Measurements from ENCODE around the gene ICA1.

DNA sequence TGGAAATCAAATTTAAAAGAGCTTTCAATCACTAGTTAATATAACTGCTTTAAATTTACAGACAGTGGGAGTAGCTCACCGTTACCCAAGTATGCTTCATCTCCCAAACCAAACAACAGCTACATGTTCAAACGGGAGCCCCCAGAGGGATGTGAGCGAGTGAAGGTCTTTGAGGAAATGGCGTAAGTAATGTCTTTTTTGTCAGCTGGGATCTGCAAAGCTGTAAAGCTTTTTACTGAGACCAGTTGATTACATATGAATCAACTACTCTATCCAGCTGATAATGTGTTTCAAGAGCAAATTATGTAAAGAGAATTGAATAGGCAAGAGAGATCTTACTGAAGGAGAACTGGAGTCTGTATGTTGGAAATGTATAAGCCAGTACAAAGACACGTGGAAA, 177.1 kb downstream of the ICA1 start:
- TF ChIP-seq, protein P1, sequence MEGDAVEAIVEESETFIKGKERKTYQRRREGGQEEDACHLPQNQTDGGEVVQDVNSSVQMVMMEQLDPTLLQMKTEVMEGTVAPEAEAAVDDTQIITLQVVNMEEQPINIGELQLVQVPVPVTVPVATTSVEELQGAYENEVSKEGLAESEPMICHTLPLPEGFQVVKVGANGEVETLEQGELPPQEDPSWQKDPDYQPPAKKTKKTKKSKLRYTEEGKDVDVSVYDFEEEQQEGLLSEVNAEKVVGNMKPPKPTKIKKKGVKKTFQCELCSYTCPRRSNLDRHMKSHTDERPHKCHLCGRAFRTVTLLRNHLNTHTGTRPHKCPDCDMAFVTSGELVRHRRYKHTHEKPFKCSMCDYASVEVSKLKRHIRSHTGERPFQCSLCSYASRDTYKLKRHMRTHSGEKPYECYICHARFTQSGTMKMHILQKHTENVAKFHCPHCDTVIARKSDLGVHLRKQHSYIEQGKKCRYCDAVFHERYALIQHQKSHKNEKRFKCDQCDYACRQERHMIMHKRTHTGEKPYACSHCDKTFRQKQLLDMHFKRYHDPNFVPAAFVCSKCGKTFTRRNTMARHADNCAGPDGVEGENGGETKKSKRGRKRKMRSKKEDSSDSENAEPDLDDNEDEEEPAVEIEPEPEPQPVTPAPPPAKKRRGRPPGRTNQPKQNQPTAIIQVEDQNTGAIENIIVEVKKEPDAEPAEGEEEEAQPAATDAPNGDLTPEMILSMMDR (IDR thresholded peaks at IDR 0.05), result no peak
- TF ChIP-seq EP300 (IDR thresholded peaks at IDR 0.05) (no peak), POLR2A (IDR thresholded peaks at IDR 0.05) (no peak)

Measured in stomach (tissue), 4 donors.